Inferior parietal cortex (tissue), 1 donor: Measurements from ENCODE around the gene TMED4.

ENCODE experiments used
- DNase-seq: peaks from one replicate; pipeline ENCODE4 v3.0.0-alpha.2; 2016; ENCODE audit errors: extremely low spot score

The TMED4 gene

GRCh38 chr7:44540592-44541027, 41.4 kb downstream of the TMED4 start:
- no peak for DNase-seq

- no peak for DNase-seq
These were observed 42.1 kb downstream of the TMED4 start for GRCh38 chr7:44539669-44540506.

- DNase-seq, result no peak
These were observed 43.0 kb downstream of the TMED4 start for GRCh38 chr7:44538798-44539668.

- no peak for DNase-seq
These were observed 43.8 kb downstream of the TMED4 start for GRCh38 chr7:44538093-44538797.

- DNase-seq, result no peak
These were observed 44.6 kb downstream of the TMED4 start for GRCh38 chr7:44537442-44537841.

GRCh38 chr7:44536090-44536489, 45.9 kb downstream of the TMED4 start:
- DNase-seq, result no peak

GRCh38 chr7:44535348-44536064, 46.5 kb downstream of the TMED4 start:
- no peak for DNase-seq

- DNase-seq, result peak; percentile 5
These were observed 47.5 kb downstream of the TMED4 start for GRCh38 chr7:44534501-44534900.

GRCh38 chr7:44534087-44534486, 47.9 kb downstream of the TMED4 start:
- no peak for DNase-seq

- no peak for DNase-seq
These were observed 48.6 kb downstream of the TMED4 start for GRCh38 chr7:44533301-44534055.

GRCh38 chr7:44531421-44532380, 50.3 kb downstream of the TMED4 start:
- DNase-seq, result no peak

- no peak for DNase-seq
These were observed 51.0 kb downstream of the TMED4 start for GRCh38 chr7:44530990-44531389.
